Measurements from ENCODE around the gene KRTAP4-11.
"Not testable (repeated sequence)": the region's sequence is repeated elsewhere in the genome, so short reads cannot be mapped to it uniquely, and the experiment has no call there.

KRTAP4-11 gene

DNA sequence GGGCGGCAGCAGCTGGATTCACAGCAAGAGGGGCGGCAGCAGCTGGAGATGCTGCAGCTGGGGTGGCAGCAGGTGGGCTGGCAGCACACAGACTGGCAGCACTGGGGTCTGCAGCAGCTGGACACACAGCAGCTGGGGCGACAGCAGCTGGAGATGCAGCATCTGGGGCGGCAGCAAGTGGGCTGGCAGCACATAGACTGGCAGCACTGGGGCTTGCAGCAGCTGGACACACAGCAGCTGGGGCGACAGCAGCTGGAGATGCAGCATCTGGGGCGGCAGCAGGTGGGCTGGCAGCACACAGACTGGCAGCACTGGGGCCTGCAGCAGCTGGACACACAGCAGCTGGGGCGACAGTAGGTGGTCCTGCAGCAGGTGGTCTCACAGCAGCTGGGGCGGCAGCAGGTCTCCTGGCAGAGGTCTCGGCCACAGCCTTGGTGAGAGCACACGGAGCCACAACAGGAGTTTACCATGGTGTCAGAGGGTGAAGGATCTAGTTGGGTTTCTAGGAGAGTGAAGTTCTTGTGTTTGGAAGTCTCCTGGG, at the start of gene KRTAP4-11:
Gene KRTAP4-11, minus strand, starts transcription at position 528 of the 541 bp plus-strand sequence. Its CDS starts 58 bp downstream, at position 470.
- not testable (repeated sequence) for DNase-seq

DNA sequence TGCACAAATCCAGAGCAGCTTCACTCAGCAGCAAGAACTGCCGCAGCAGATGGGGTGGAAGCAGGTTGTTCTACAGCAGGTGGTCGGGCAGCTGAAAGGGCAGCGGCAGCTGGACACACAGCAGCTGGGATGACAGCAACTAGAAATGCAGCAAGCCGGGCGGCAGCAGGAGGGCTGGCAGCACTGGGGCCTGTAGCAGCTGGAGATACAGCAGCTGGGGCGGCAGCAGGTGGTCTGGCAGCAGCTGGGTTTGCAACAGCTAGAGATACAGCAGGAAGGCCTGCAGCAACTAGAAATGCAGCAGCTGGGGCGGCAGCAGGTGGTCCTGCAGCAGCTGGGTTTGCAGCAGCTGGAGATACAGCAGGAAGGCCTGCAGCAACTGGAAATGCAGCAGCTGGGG, 49.4 kb upstream of the KRTAP4-11 start:
- no peak for DNase-seq

DNA sequence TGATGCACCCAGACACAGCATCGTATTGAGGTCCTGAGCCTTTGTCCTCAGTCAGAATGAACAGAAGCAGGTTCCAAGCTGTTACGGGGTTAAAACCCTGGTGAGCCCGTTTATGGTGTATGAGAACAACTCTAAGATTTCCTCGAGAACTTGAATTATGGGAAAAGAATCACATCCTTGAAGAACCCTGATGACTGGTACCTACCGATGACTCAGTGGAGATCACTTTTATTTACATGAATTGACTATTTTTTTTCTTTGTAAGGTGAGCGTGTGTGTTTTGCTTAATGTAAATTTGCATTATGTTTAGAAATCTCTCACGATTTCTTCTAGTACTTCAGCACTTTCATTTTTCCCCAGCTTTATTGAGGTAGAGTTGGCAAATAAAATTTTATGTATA, 45.7 kb upstream of the KRTAP4-11 start:
- DNase-seq, result no peak

DNA sequence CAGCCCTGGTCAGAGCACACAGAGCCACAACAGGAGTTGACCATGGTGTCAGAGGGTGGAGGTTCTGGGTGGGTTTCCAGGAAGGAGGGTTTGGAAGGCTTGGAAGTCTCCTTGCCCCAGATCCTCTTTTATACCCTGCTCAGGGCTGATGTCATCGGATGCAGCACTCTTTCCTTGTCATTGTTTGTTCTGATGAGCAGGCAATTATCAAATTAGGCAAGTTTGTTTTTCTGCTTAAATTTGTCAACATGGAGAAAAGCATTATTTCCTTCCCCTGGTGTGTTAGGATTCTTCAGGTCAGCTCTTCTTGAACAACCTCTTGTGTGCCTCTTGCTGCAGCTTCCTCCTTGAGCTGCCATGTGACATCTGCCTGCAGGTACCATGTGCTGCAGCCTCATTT, 42.5 kb upstream of the KRTAP4-11 start, which contains the start of gene KRTAP4-4:
Gene KRTAP4-4, minus strand, starts transcription at position 101 of the 400 bp plus-strand sequence. Its CDS starts 57 bp downstream, at position 44.
- no peak for DNase-seq

DNA sequence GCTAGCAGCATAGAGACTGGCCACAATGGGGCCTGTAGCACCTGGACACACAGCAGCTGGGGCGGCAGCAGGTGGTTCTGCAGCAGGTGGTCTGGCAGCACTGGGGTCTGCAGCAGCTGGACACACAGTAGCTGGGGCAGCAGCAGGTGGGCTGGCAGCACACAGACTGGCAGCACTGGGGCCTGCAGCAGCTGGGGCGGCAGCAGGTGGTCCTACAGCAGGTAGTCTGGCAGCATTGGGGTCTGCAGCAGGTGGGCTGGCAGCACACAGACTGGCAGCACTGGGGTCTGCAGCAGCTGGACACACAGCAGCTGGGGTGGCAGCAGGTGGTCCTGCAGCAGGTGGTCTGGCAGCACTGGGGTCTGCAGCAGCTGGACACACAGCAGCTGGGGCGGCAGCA, 42.0 kb upstream of the KRTAP4-11 start:
- not testable (repeated sequence) for DNase-seq

DNA sequence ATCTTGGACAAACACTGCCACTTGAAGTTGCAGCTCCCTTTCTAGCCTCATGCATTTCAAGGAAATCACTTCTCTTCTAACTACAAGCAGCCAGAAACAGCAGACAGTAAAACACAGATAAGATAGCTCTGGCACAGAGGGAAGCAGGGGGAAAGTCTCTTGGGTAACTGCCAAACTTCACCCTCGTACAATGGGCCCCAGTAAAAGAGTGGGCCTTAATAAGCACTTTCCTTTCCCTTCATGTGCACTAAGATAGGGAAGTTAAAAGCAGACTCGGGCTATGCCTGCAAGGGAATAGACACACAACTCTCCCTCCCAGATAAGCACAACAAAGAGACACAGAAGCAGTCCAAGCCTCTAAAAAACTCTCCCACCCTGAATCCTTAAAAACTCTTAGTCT, 35.7 kb upstream of the KRTAP4-11 start:
- no peak for DNase-seq

DNA sequence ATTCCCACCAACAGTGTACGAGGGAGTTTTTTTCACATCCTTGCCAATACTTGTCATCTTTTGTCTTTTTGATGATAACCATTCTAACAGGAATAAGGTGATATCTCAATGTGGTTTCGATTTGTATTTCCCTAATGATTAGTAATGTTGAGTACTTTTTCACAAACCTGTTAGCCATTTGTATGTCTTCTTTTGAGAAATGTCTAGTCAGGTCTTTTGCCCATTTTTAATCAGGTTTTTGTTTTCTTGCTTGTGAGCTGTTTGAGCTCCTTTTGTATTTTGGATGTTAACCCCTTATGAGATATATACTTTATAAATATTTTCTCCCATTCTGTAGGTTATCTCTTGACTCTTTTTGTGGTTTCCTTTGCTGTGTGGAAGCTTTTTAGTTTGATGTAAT, 33.4 kb upstream of the KRTAP4-11 start:
- DNase-seq, result no peak

DNA sequence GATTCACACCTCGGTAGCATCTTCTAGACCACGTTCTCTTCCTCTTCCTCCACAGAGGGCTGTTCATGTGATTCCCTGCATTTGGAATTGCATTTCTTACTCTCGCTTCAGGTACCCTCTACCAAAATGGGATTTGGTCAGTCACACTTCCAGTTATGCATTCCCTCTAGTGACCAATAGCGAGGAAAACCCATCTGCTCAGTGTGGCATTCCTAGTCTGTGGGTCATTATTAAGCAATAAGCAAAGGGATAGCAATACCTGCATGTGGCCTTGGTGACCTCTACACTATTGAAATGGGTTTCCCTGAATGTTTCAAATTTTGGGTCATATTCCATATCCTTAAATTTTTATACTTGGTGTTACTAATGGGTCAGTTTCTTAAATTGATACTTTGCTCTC, 31.9 kb upstream of the KRTAP4-11 start:
- DNase-seq, result no peak

DNA sequence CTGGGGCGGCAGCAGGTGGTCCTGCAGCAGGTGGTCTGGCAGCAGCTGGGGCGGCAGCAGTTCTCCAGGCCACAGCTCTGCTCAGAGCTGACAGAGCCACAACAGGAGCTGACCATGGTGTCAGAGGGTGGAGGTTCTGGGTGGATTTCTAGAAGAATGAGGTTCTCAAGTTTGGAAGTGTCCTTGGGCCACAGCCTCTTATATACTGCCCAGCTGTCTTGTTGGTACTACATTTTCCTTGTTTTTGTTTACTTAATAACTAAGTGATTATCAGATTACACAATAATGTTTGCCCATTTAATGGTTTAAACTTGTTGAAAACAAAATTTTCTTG, 31.4 kb upstream of the KRTAP4-11 start, which contains the start of gene KRTAP4-5:
Gene KRTAP4-5, minus strand, starts transcription at position 174 of the 334 bp plus-strand sequence. Its CDS starts 58 bp downstream, at position 116.
- no peak for DNase-seq

DNA sequence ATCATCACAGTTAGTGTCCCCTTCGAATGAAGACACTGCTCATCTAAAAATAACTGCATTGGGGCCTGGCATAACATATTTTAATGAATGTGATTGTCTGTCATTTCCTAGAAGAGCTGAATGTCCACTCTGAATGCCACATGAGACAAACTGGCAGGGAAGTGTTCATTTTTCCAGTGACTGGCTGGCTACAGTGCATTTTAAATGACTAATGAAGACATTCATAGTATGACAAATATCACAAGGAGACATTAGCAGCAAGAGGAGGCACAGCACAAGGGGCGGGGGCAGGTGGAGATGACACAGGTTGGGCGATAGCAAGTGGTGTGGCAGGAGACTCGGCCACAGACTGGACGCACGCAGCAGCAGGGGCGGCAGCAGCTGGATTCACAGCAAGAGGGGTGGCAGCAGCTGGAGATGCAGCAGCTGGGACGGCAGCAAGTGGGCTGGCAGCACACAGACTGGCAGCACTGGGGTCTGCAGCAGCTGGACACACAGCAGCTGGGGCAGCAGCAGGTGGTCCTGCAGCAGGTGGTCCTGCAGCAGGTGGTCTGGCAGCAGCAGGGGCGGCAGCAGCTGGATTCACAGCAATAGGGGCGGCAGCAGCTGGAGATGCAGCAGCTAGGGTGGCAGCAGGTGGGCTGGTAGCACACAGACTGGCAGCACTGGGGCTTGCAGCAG, 30.9 kb upstream of the KRTAP4-11 start:
- not testable (repeated sequence) for DNase-seq

DNA sequence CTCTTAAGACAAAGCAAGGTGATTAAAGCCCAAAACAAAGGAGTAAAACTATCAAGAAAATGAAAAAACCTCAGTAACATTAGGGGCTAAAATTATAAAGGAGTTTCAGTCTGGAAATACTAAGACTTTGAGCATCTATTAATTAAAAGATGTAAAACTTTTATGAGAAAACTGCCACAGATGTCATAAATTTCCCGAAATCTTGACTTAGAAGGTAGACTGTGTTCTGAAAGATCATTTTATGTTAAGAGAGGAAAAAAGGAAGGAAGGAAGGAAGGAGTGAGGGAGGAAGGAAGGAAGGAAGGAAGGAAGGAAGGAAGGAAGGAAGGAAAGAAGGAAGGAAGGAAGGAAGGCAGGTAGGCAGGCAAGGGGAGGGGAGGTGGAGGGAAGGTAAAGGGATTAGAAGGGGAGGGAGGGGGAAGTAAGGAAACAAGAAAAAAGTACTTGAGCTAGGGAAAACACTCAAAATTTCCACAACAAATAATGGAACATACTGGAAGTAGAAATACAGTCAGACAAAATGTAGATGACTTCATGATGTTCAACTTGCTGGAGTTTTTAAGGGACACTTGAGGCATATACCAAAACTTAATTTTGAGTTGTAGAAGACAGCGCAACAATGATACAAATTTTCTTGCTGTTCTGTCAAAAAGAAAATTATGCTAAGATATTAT, 29.5 kb upstream of the KRTAP4-11 start:
- no peak for DNase-seq

DNA sequence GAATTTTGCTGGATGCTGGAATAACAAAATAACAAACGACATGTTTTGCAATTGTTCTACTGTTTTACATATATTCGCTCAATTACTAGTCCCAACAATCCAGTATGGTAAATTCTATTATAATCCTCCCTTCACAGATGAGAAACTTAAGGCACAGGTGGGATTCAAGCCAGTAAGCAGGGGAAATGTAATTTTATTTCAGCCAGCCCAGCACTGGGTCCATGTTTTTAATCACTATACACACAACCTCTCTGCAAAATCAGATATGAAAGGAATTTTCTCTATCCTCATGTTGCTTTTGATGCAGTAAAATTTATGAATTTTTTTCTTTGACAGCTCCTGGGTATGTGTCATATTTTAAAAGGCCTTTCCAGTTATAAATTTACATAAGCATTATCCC, 27.1 kb upstream of the KRTAP4-11 start:
- no peak for DNase-seq

DNA sequence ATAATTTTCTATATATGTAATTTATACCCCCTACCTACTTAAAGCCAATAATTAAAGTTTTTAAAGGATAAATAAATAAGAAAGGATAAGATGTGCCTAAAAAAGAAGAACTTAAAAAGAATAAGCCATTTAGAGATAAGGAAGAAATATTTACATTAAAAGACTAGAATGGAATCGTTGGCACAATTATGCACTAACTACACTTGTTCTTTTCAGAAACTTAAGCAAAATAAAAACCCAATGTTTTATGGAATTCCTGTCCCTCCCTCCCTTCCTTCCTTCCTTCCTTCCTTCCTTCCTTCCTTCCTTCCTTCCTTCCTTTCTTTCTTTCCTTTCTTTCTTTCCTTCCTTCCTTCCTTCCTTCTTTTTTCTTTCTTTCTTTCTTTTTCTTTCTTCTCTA, 26.7 kb upstream of the KRTAP4-11 start:
- DNase-seq, result no peak

DNA sequence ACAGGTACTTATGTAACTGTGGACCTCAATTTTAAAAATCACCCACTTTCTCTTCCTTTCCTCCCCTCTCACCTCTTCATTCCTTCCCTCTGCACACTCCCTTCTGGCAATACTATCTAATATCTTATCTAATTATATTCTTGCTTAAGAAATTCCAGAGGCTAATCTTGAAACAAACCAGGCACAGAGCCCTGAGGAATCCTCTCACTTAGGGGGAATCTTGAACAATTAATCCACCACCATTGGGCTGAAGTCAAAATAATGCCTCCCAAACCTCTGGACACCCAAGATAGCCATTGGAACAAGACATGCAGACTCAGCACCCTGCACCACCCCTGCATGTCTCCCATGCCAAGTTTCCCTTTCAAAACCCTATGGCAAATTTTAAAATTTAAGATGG, 23.2 kb upstream of the KRTAP4-11 start:
- DNase-seq, result no peak

DNA sequence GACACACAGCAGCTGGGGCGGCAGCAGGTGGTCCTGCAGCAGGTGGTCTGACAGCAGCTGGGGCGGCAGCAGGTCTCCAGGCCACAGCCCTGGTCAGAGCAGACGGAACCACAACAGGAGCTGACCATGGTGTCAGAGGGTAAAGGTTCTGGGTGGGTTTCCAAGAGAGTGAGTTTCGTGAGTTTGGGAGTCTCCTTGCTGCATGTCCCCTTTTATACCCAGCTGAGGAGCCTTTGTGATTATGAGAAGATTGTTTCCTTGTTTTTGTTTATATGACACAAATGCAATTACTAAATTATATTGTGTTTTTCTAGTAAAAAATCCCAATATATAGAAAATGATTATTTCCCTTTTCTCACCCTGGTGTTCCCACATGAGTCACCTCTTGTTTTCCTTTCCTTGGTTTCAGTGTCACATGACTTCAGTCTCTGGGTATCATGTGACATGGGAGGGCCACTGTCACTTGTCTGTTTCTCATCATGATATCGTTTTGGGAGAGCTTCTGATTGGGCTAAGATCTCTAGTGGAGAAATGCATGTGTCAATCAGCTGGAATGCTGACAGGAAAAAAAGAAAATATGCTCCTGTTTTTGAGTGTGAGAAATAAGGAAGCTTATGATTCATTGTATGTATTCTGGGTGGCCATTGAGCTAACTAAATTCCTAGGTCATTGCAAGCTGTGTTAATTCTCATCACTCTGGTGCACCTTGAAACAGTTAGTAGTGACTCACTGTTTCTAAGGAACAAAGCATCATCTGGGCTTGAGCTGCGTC, 22.4 kb upstream of the KRTAP4-11 start, which contains the start of gene KRTAP4-6:
Gene KRTAP4-6, minus strand, starts transcription at position 185 of the 772 bp plus-strand sequence. Its CDS starts 57 bp downstream, at position 128.
- DNase-seq, result no peak

DNA sequence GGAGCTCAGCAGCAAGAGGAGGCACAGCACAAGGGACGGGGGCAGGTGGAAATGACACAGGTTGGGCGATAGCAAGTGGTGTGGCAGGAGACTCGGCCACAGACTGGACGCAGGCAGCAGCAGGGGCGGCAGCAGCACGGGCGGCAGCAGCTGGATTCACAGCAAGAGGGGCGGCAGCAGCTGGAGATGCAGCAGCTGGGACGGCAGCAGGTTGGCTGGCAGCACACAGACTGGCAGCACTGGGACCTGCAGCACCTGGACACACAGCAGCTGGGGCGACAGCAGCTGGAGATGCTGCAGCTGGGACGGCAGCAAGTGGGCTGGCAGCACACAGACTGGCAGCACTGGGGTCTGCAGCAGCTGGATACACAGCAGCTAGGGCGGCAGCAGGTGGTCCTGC, 21.7 kb upstream of the KRTAP4-11 start:
- DNase-seq, result not testable (repeated sequence)

DNA sequence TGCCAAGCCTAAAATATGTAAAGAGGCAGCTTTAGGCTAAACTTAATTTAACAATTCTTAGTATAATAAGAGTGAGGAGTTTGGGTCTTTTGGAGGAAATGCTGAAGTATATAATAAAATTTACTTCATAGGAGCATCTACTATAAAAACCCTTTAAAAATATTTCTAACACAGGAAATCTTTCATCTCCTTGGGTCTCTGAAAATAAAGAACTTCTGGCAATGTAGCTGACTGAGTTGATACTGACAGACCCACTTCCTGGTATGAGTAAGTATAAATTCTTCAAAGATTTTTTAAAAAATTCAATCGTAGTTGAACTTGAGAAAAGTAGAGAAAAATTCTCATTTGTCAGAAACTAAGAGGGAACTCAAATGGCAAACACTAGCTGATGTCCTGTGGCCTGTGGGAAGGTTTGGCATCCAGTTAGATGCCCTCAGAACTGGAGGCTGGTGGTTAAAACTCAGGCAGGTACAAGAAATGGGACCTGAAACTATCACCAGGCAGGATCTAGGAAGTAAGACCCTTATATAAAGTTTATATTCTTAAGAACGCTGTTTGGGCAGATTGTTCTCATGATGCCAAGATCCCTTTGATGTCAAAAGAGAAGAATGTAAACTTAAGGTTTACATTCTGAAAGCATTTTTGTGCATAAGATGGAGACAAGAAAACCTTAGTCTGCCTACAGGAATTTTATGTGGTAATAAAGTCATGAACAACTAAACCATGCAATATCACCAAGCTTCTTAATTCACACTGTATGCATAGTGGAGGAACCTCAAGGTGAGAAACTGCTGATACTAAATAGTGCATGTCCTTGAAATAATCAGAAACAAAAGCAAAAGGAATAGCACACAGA, 15.9 kb upstream of the KRTAP4-11 start:
- no peak for DNase-seq

DNA sequence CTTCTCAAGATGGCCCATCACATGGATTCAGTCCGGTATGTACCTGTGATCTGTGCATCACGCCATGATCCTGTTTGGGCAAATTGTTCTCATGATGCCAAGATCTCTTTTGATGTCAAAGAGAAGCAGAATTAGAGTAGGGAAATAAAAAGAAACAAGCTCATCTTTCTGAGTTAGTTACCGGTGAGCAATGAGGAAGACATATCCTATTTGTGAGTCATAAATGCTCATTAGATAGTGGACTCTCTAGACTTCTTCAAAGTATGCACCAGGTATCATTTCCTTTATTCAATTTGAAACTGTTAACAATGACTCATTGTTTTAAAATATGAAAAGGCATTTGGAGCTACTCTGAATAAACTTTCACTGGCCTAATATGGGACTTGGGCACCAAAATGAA, 13.8 kb upstream of the KRTAP4-11 start:
- DNase-seq, result no peak

DNA sequence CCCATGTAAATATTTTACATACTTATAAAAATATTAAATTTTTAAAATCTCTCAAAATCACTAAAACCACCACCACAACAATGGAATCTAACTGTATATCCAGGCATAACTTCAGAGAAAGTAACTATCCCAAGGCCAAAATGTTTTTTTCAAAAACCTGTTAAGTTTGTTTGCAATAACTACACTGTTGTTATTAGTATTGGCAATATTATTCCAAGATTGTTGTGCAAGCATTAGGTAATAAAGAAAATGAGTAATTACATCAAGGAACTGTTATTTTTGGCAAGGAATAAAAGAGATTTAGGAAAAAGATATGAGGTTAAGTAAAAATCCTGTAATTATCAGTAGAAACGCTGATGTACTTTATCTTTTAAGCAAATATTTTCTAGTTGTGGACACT, 9.2 kb upstream of the KRTAP4-11 start:
- no peak for DNase-seq

DNA sequence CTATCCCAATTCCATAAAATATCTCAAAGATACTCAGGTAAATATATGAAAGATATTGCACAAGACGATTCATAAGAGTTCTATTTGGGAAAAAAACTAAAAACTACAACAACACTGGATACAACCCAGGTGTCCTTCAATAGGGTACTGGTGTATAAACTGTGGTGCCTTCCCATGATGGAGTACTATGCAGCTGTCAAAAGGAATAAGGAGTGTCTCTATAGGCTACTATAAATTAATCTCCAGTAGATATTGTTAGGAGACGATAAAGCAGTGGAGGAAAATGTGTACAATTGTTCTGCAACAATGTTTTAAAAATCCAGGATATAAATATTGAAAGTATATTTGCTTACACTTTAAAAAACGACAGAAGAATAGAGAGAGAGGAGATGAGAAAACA, 8.2 kb upstream of the KRTAP4-11 start:
- DNase-seq, result no peak

DNA sequence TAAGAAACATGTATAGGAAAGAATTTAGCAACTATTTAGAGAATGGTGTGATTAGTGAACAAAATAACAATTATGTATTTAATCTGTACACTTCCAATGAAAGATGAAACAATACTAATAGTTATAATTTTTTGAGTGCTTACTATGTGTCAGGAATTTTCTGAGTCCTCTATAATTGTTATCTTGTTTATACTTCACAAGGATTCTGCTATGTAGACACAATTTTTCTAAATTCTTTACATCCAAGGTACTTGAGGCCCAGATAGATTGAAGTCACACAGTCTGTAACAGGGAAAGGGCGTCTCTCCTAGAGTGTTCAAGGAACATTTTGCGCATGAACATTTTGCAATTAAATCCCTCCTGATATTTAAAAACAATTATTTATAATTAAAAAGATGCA, 6.9 kb upstream of the KRTAP4-11 start:
- no peak for DNase-seq

DNA sequence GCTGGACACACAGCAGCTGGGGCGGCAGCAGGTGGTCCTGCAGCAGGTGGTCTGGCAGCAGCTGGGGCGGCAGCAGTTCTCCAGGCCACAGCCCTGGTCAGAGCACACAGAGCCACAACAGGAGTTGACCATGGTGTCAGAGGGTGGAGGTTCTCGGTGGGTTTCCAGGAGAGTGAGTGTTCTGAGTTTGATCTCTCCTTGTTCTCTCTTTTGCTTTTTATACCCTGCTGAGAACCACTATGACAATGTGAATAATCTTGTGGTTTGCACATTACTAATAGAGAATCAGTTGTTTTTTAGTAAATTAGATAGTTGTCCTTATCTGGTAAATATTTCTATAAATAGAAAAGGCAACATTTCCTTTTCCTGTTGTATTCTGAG, 5.8 kb upstream of the KRTAP4-11 start, which contains the start of gene KRTAP4-12:
Gene KRTAP4-12, minus strand, starts transcription at position 192 of the 381 bp plus-strand sequence. Its CDS starts 60 bp downstream, at position 132.
- not testable (repeated sequence) for DNase-seq
